Upper lobe of left lung (tissue), 6 donors: Measurements from ENCODE around the gene IFIT3. TPM values are rescaled to one million over a fixed set of nuclear protein-coding genes. Genes with fewer than 3 reads are reported as not detected.

ENCODE experiments used
- ATAC-seq, 2 donors: fragments of 200-7000 bp; cut with Tn5 transposase; one replicate each; pipeline ENCODE4 v1.9.1; 2022; ENCODE audit warnings: mild to moderate bottlenecking in 2 of 2, moderate library complexity in 2 of 2; ENCODE audit not compliant: low FRiP score in 2 of 2
- DNase-seq, 2 donors: peaks; one replicate each; pipeline ENCODE4 v3.0.0-alpha.2; 2019 to 2020
- H3K27ac ChIP-seq, 4 donors: fragments of 200-600 bp; sonication (generic); one replicate each; pipeline ENCODE4 v1.5.1; 2016 to 2019
- H3K27me3 ChIP-seq, 4 donors: fragments of 200-600 bp; sonication (generic); one replicate each; pipeline ENCODE4 v1.5.1; 2017 to 2019
- H3K36me3 ChIP-seq, 4 donors: fragments of 200-600 bp; sonication (generic); one replicate each; pipeline ENCODE4 v1.5.1; 2016 to 2019
- H3K4me1 ChIP-seq, 4 donors: fragments of 200-600 bp; sonication (generic); one replicate each; pipeline ENCODE4 v1.5.1; 2018 to 2019
- H3K4me3 ChIP-seq, 4 donors: fragments of 200-600 bp; sonication (generic); one replicate each; pipeline ENCODE4 v1.5.1; 2017 to 2019; ENCODE audit warnings: mild to moderate bottlenecking in 2 of 4, moderate library complexity in 1 of 4
- H3K9me3 ChIP-seq, 4 donors: fragments of 200-600 bp; sonication (generic); one replicate each; pipeline ENCODE4 v1.5.1; 2018 to 2019
- CTCF ChIP-seq, 6 experiments: fragments of 450-650 bp in 4 of 6; fragments of 200-600 bp in 2 of 6; sonication (generic) in 2 of 6; IDR thresholded peaks; one replicate each; pipeline ENCODE4 v1.5.1; 2016 to 2019; ENCODE audit warnings: antibody characterized with exemption in 6 of 6
- EP300 ChIP-seq, 4 donors: sonication (generic); formaldehyde crosslinking; IDR thresholded peaks; one replicate each; pipeline ENCODE4 v1.5.1; 2017; ENCODE audit warnings: antibody characterized with exemption in 4 of 4, control low read depth in 2 of 4
- POLR2A ChIP-seq, 4 donors: fragments of 450-650 bp; IDR thresholded peaks; one replicate each; pipeline ENCODE4 v1.5.1; 2016 to 2017; ENCODE audit warnings: antibody characterized with exemption in 4 of 4, mild to moderate bottlenecking in 2 of 4
- POLR2AphosphoS5 ChIP-seq, 2 donors: sonication (generic); formaldehyde crosslinking; IDR thresholded peaks; one replicate each; pipeline ENCODE4 v1.5.1; 2017; ENCODE audit warnings: antibody characterized with exemption in 2 of 2
- WGBS, 2 donors: methylation state at CpG; one replicate each; pipeline ENCODE4 v1.1.5; 2017 to 2018; 5-methylcytosine and 5-hydroxymethylcytosine counted together
- total RNA-seq, 6 donors: library from RNA; depleted of rRNA in 4 of 6; stranded (reverse); fragments of >200 nt in 4 of 6; gene quantifications; one replicate each; pipeline versions ENCODE4 v1.1.0 to v1.2.1, GENCODE V29; 2016 to 2021
- donor health status: DM: no; HTN: no; CAD: no; lungs with moderate emphysema.
- donor health status: DM: no; HTN: yes; CAD: no; lungs with severe emphysema.

Gene IFIT3
- total RNA-seq, 6 donors from 2014 or later, result 27.2 to 81.9 (median 33.8) TPM

DNA sequence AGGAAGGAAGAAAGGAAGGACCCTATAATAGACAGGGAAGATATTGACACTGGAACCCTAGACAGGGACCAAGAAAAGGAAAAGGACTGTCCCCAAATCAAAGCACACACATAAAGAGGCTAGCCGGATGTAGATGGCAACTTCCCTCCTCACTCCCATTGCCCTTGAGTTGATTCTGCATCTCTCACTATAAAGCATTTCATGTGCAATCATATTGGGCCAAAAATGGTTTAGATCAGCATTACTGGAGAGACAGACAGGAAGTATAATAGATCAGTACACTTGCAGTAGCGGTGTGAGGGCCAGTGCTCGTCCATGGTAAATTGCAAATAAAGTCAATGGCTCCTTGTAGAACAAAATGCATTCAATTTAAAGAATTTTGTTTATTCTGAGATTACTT, 8.4 kb downstream of the IFIT3 start:
- 75 to 82% methylated on average over 3 of the region's 3 CpGs for WGBS, 2 donors
- H3K4me1 ChIP-seq, result peaks cover 29 to 48% (median 37%) of the 10 kb centered on the region in 4 donors
- H3K4me3 ChIP-seq, result no peak overlapping the region
- no peak for ATAC-seq
- H3K27ac ChIP-seq, result peak overlapping the region in 1 of 4 donors; percentile 39
- H3K27me3 ChIP-seq, result no peaks in the 10 kb centered on the region
- TF ChIP-seq POLR2A (IDR thresholded peaks at IDR 0.05) (no peak), POLR2AphosphoS5 (IDR thresholded peaks at IDR 0.05) (no peak), EP300 (IDR thresholded peaks at IDR 0.05) (no peak), CTCF (IDR thresholded peaks at IDR 0.05) (no peak)
- no peak for DNase-seq
- peaks cover 0 to 27% (median 17%) of the 10 kb centered on the region in 4 donors for H3K36me3 ChIP-seq
- no peaks in the 10 kb centered on the region for H3K9me3 ChIP-seq

DNA sequence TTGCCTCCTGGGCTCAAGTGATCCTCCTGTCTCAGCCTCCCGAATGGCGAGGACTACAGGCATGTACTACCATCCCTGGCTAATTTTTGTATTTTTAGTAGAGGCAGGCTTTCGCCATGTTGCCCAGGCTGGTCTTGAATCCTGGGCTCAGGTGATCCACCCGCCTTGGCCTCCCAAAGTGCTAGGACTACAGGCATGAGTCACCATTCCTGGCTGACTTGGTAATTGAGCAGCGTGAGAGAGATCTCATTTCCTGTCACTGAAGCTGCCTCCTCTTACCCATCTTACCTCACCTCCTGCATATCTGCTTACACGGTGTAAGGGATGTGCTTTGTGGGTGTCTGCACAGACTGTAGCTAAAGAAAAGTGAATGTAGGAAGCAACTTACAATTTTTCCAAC, 9.7 kb downstream of the IFIT3 start:
- Histone ChIP-seq H3K4me3 (no peak overlapping the region), H3K9me3 (no peaks in the 10 kb centered on the region), H3K36me3 (peaks cover 0 to 27% (median 17%) of the 10 kb centered on the region in 4 donors), H3K27ac (peak overlapping the region in 1 of 4 donors; percentile 39), H3K4me1 (peaks cover 27 to 40% (median 33%) of the 10 kb centered on the region in 4 donors), H3K27me3 (no peaks in the 10 kb centered on the region)
- WGBS, 2 donors, result 79 to 80% methylated on average over 5 to 6 of the region's 6 CpGs
- DNase-seq (no peak), ATAC-seq (no peak)
- TF ChIP-seq POLR2A (IDR thresholded peaks at IDR 0.05) (no peak), CTCF (IDR thresholded peaks at IDR 0.05) (no peak), POLR2AphosphoS5 (IDR thresholded peaks at IDR 0.05) (no peak), EP300 (IDR thresholded peaks at IDR 0.05) (no peak)

GRCh38 chr10:89338713-89339112, 10.9 kb downstream of the IFIT3 start:
- H3K27ac ChIP-seq, result no peak overlapping the region
- ATAC-seq (no peak), DNase-seq (no peak)
- no peaks in the 10 kb centered on the region for H3K9me3 ChIP-seq
- 97 to 100% methylated on average over 3 of the region's 3 CpGs for WGBS, 2 donors
- H3K4me3 ChIP-seq, result no peak overlapping the region
- TF ChIP-seq EP300 (IDR thresholded peaks at IDR 0.05), result no peak
- TF ChIP-seq CTCF (IDR thresholded peaks at IDR 0.05), result no peak
- TF ChIP-seq POLR2A (IDR thresholded peaks at IDR 0.05), result no peak
- no peak for TF ChIP-seq POLR2AphosphoS5 (IDR thresholded peaks at IDR 0.05)
- no peaks in the 10 kb centered on the region for H3K27me3 ChIP-seq
- H3K36me3 ChIP-seq, result peaks cover 0 to 27% (median 17%) of the 10 kb centered on the region in 4 donors
- H3K4me1 ChIP-seq, result peaks cover 15 to 27% (median 22%) of the 10 kb centered on the region in 4 donors

- ATAC-seq (no peak), DNase-seq (no peak)
- H3K27me3 ChIP-seq, result no peaks in the 10 kb centered on the region
- H3K36me3 ChIP-seq, result peaks cover 0 to 27% (median 17%) of the 10 kb centered on the region in 4 donors
- H3K4me1 ChIP-seq, result peaks cover 5 to 16% (median 13%) of the 10 kb centered on the region in 4 donors
- no peaks in the 10 kb centered on the region for H3K9me3 ChIP-seq
- TF ChIP-seq CTCF (IDR thresholded peaks at IDR 0.05), result no peak
- no peak for TF ChIP-seq POLR2AphosphoS5 (IDR thresholded peaks at IDR 0.05)
- TF ChIP-seq EP300 (IDR thresholded peaks at IDR 0.05), result no peak
- TF ChIP-seq POLR2A (IDR thresholded peaks at IDR 0.05), result no peak
- no peak overlapping the region for H3K4me3 ChIP-seq
- 90 to 94% methylated on average over 3 of the region's 4 CpGs for WGBS, 2 donors
- no peak overlapping the region for H3K27ac ChIP-seq
These were observed 12.1 kb downstream of the IFIT3 start for GRCh38 chr10:89339875-89340274.

DNA sequence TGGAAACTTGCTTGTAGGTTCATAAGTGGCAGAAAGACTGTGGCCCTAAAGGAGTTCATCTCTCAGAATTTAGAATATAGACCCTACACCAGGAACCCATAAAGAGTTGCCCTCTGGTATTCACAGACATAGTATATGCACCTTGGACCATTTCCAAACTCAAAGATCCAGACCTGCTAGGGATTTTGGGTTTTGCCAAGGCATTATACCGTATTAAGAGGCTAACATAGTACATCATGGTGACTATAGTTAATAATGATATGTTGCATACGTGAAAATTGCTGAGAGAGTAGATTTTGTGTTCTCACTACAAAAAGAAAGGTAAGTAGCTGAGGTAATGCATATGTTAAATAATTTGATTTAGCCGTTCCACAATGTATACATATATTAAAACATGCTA, 13.9 kb downstream of the IFIT3 start:
- ATAC-seq, result no peak
- Histone ChIP-seq H3K9me3 (no peaks in the 10 kb centered on the region), H3K36me3 (peaks cover 0 to 27% (median 17%) of the 10 kb centered on the region in 4 donors), H3K27me3 (no peaks in the 10 kb centered on the region), H3K4me1 (peaks cover 2 to 27% (median 8%) of the 10 kb centered on the region in 4 donors), H3K4me3 (no peak overlapping the region), H3K27ac (no peak overlapping the region)
- 92 to 93% methylated on average over 3 of the region's 3 CpGs for WGBS, 2 donors
- no peak for TF ChIP-seq EP300 (IDR thresholded peaks at IDR 0.05)
- no peak for TF ChIP-seq CTCF (IDR thresholded peaks at IDR 0.05)
- TF ChIP-seq POLR2A (IDR thresholded peaks at IDR 0.05), result no peak
- no peak for TF ChIP-seq POLR2AphosphoS5 (IDR thresholded peaks at IDR 0.05)
- DNase-seq, result no peak
